ENCODE data around the gene DDR1.

Gene DDR1

GRCh38 chr6:30891816-30892538, 7.7 kb downstream of the DDR1 start:
- no peak for DNase-seq (ENCODE audit: low read depth, low spot score)
- ChIA-PET POLR2A (no interaction called here), CTCF (interaction anchor here (1.0 to 2.3 kb wide), 3 partner anchors 13 to 23 kb away, joined by 3 to 9 read pairs (median 3); no protein-coding TSS in a partner anchor)
- no peak overlapping the region for H3K4me3 ChIP-seq (ENCODE audit: low read depth, low read length)
- TF ChIP-seq CTCF (IDR thresholded peaks at IDR 0.05; ENCODE audit: insufficient read depth, low read length, missing control alignments), result no peak

- DNase-seq (ENCODE audit: low read depth, low spot score), result no peak
- CTCF ChIA-PET, result interaction anchor here (1.3 to 1.4 kb wide), 2 partner anchors 18 to 176 kb away, joined by 3 read pairs; no protein-coding TSS in a partner anchor
- TF ChIP-seq CTCF (IDR thresholded peaks at IDR 0.05; ENCODE audit: insufficient read depth, low read length, missing control alignments), result peak; percentile 14
- POLR2A ChIA-PET, result no interaction called here
- H3K4me3 ChIP-seq (ENCODE audit: low read depth, low read length), result no peak overlapping the region
Measured at GRCh38 chr6:30893001-30893591, 8.8 kb downstream of the DDR1 start.

- no peak for TF ChIP-seq CTCF (IDR thresholded peaks at IDR 0.05; ENCODE audit: insufficient read depth, low read length, missing control alignments)
- H3K4me3 ChIP-seq (ENCODE audit: low read depth, low read length), result no peak overlapping the region
- ChIA-PET POLR2A (no interaction called here), CTCF (interaction anchor here (1.0 to 1.4 kb wide), 3 partner anchors 9 to 176 kb away, joined by 3 to 4 read pairs (median 3); partner anchors contain the start of gene DDR1)
- no peak for DNase-seq (ENCODE audit: low read depth, low spot score)
Measured at GRCh38 chr6:30893666-30894065, 9.3 kb downstream of the DDR1 start.

GRCh38 chr6:30894381-30894780, 10.1 kb downstream of the DDR1 start:
- ChIA-PET CTCF (interaction anchor here (0.7 to 1.4 kb wide), 4 partner anchors 9 to 175 kb away, joined by 3 to 4 read pairs (median 3); partner anchors contain the start of genes DDR1 and SFTA2), POLR2A (no interaction called here)
- TF ChIP-seq CTCF (IDR thresholded peaks at IDR 0.05; ENCODE audit: insufficient read depth, low read length, missing control alignments), result no peak
- no peak for DNase-seq (ENCODE audit: low read depth, low spot score)
- H3K4me3 ChIP-seq (ENCODE audit: low read depth, low read length), result no peak overlapping the region

GRCh38 chr6:30894935-30895334, 10.6 kb downstream of the DDR1 start:
- no peak for TF ChIP-seq CTCF (IDR thresholded peaks at IDR 0.05; ENCODE audit: insufficient read depth, low read length, missing control alignments)
- DNase-seq (ENCODE audit: low read depth, low spot score), result no peak
- POLR2A ChIA-PET, result no interaction called here
- no peak overlapping the region for H3K4me3 ChIP-seq (ENCODE audit: low read depth, low read length)
- CTCF ChIA-PET, result interaction anchor here (1.0 to 3.4 kb wide), 4 partner anchors 10 to 66 kb away, joined by 3 to 20 read pairs (median 4); partner anchors contain the start of genes DDR1 and VARS2

- ChIA-PET CTCF (interaction anchor here (1.4 to 3.4 kb wide), 2 partner anchors 17 to 19 kb away, joined by 3 to 20 read pairs; partner anchors contain the start of gene VARS2), POLR2A (interaction anchor here (0.5 kb wide), 1 partner anchor 242 kb away, joined by 3 read pairs; no protein-coding TSS in a partner anchor)
- DNase-seq (ENCODE audit: low read depth, low spot score), result no peak
- H3K4me3 ChIP-seq (ENCODE audit: low read depth, low read length), result no peak overlapping the region
- TF ChIP-seq CTCF (IDR thresholded peaks at IDR 0.05; ENCODE audit: insufficient read depth, low read length, missing control alignments), result no peak
Measured at GRCh38 chr6:30895343-30895742, 11.0 kb downstream of the DDR1 start.

Data from AG04449 (cell line).